Measurements from ENCODE around the gene PHF21A. TPM values are rescaled to one million over a fixed set of nuclear protein-coding genes. Genes with fewer than 3 reads are reported as not detected.

Gene PHF21A
- total RNA-seq, 1 donor from 2014 or later: 35.9 TPM

- H3K27me3 Mint-ChIP-seq (ENCODE audit: low read depth): no peaks in the 10 kb centered on the region
- DNase-seq (ENCODE audit: low spot score): no peak
- no peaks in the 10 kb centered on the region for H3K36me3 Mint-ChIP-seq (ENCODE audit: low read depth)
- TF ChIP-seq CTCF (IDR thresholded peaks at IDR 0.05): no peak
- H3K4me3 Mint-ChIP-seq (ENCODE audit: unreplicated experiment): no peak overlapping the region
- H3K4me1 Mint-ChIP-seq (ENCODE audit: low read depth): peaks cover 2% of the 10 kb centered on the region
- no peaks in the 10 kb centered on the region for H3K9me3 Mint-ChIP-seq (ENCODE audit: low read depth)
- H3K27ac Mint-ChIP-seq (ENCODE audit: unreplicated experiment): no peak overlapping the region
These were observed 9.2 kb upstream of the PHF21A start for GRCh38 chr11:46130286-46130940.

GRCh38 chr11:46129133-46129532 is 7.9 kb upstream of the PHF21A start:
- no peak overlapping the region for H3K27ac Mint-ChIP-seq (ENCODE audit: unreplicated experiment)
- no peak for DNase-seq (ENCODE audit: low spot score)
- no peaks in the 10 kb centered on the region for H3K9me3 Mint-ChIP-seq (ENCODE audit: low read depth)
- no peak for TF ChIP-seq CTCF (IDR thresholded peaks at IDR 0.05)
- H3K27me3 Mint-ChIP-seq (ENCODE audit: low read depth): no peaks in the 10 kb centered on the region
- no peaks in the 10 kb centered on the region for H3K36me3 Mint-ChIP-seq (ENCODE audit: low read depth)
- no peaks in the 10 kb centered on the region for H3K4me1 Mint-ChIP-seq (ENCODE audit: low read depth)
- no peak overlapping the region for H3K4me3 Mint-ChIP-seq (ENCODE audit: unreplicated experiment)

- H3K4me1 Mint-ChIP-seq (ENCODE audit: low read depth): peaks cover 4% of the 10 kb centered on the region
- no peak for DNase-seq (ENCODE audit: low spot score)
- no peaks in the 10 kb centered on the region for H3K9me3 Mint-ChIP-seq (ENCODE audit: low read depth)
- H3K4me3 Mint-ChIP-seq (ENCODE audit: unreplicated experiment): no peak overlapping the region
- H3K36me3 Mint-ChIP-seq (ENCODE audit: low read depth): no peaks in the 10 kb centered on the region
- H3K27ac Mint-ChIP-seq (ENCODE audit: unreplicated experiment): no peak overlapping the region
- no peaks in the 10 kb centered on the region for H3K27me3 Mint-ChIP-seq (ENCODE audit: low read depth)
- peak; percentile 54 for TF ChIP-seq CTCF (IDR thresholded peaks at IDR 0.05)
These were observed 5.9 kb upstream of the PHF21A start for GRCh38 chr11:46127150-46127638.

DNA sequence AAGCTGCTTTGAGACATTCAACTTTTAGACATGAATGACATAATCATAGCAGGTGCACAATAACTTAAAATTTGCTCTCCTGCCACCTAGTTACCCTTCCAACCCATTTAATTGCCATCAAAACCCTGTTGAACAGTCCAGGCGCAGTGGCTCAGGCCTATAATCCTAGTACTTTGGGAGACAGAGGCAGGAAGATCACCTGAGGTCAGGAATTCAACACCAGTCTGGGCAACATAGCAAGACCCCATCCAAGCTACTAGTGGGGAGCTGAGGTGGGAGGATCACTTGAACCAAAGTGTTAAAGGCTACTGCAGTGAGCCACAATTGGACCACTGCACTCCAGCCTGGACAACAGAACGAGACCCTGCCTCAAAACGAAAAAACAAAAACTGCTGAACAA is 4.0 kb upstream of the PHF21A start:
- TF ChIP-seq CTCF (IDR thresholded peaks at IDR 0.05): no peak
- H3K36me3 Mint-ChIP-seq (ENCODE audit: low read depth): no peaks in the 10 kb centered on the region
- no peaks in the 10 kb centered on the region for H3K27me3 Mint-ChIP-seq (ENCODE audit: low read depth)
- DNase-seq (ENCODE audit: low spot score): no peak
- peaks cover 4% of the 10 kb centered on the region for H3K4me1 Mint-ChIP-seq (ENCODE audit: low read depth)
- H3K9me3 Mint-ChIP-seq (ENCODE audit: low read depth): no peaks in the 10 kb centered on the region
- H3K4me3 Mint-ChIP-seq (ENCODE audit: unreplicated experiment): no peak overlapping the region
- H3K27ac Mint-ChIP-seq (ENCODE audit: unreplicated experiment): no peak overlapping the region

DNA sequence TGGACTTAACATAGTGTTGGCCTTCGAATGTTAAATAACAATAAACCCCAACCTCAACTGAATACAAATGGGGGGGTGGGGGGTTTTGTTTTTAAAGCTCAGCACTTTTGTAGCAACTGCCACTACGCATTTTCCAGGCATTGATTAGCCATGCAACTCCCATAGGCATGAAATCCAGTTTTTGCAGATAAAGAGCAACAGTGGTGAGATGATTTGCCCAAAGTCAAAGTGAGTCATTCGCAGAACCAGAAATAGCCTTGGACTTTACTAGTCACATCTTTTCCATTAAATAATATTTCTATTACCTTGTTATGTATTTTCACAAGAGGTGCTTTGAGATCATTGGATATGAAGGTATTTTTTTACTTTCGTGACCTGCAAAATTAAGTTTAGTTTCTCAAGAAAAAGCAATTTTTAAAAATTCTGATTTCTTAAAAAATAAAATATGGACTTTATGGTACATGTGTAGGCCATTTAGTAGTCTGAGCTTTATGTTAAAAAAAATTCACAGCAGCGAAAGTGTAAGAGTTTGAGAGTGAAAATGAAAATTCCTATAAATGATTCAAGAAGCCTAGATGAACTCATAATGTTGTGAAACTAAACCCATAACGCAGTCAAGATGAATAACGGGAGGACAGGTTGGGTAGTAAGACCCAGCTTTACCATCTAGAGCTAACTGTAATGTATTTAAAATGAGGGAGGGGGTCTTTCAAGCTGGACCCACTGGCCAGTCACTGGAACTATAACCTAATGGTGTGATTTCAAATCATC is 1.9 kb upstream of the PHF21A start:
- no peaks in the 10 kb centered on the region for H3K27me3 Mint-ChIP-seq (ENCODE audit: low read depth)

More for the DNA sequence above, 1.9 kb upstream of the PHF21A start:
- Mint-ChIP-seq H3K4me1 (ENCODE audit: low read depth) (peaks cover 18% of the 10 kb centered on the region), H3K27ac (ENCODE audit: unreplicated experiment) (no peak overlapping the region), H3K9me3 (ENCODE audit: low read depth) (no peaks in the 10 kb centered on the region), H3K4me3 (ENCODE audit: unreplicated experiment) (no peak overlapping the region), H3K36me3 (ENCODE audit: low read depth) (no peaks in the 10 kb centered on the region)
- TF ChIP-seq CTCF (IDR thresholded peaks at IDR 0.05): no peak
- no peak for DNase-seq (ENCODE audit: low spot score)

Measured in chondrocyte (in vitro differentiated cells).